ENCODE data around the gene CDR2L.
A peak's percentile ranks its signal among the peaks of the same experiment; 100 is the strongest.
"Not testable (repeated sequence)": the region's sequence is repeated elsewhere in the genome, so short reads cannot be mapped to it uniquely, and the experiment has no call there.

The CDR2L gene

DNA sequence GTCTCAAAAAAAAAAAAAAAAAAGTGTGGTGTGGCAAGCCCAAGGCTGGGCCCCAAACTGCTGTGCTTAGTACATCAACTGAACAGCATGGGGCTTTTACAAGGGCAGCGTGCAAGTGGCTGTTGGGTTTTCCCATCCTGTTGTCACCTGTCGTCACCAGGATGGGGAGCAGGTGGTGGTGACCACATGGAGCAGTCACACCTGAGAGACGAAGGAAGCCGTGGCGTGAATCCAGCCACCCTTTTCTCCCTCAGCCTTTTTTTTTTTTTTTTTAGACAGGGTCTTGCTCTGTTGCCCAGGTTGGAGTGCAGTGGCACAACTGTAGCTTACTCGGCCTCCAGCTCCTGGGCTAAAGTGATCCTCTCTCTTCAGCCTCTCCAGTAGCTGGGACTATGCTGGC is 20.9 kb downstream of the CDR2L start:
- DNase-seq, result no peak

DNA sequence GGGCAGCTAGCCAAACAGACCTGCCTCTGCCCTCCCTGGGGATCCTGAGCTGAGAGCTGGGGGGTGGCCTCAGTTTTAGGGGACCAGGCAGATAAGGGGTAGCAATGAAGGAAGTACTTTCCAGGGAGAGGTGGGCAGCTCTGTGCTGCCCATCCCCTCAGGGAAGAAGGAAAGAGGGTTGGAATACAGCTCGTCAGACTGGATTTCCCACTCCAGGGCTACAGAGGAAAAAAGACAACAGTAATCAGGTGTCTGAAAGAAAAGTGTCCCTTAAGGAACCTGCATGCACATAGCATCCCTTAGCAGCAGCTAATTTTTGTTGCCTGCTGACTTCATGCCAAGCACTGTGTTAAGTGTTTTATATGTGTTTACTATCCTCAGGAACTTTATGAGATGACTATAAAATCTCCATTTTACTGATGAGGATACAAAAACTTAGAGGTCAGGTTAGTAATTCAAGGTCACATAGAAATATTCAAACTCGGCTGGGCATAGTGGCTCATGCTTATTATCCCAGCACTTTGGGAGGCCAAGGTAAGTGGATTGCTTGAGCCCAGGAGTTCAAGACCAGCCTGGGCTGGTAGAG is 21.8 kb downstream of the CDR2L start:
- no peak for DNase-seq

DNA sequence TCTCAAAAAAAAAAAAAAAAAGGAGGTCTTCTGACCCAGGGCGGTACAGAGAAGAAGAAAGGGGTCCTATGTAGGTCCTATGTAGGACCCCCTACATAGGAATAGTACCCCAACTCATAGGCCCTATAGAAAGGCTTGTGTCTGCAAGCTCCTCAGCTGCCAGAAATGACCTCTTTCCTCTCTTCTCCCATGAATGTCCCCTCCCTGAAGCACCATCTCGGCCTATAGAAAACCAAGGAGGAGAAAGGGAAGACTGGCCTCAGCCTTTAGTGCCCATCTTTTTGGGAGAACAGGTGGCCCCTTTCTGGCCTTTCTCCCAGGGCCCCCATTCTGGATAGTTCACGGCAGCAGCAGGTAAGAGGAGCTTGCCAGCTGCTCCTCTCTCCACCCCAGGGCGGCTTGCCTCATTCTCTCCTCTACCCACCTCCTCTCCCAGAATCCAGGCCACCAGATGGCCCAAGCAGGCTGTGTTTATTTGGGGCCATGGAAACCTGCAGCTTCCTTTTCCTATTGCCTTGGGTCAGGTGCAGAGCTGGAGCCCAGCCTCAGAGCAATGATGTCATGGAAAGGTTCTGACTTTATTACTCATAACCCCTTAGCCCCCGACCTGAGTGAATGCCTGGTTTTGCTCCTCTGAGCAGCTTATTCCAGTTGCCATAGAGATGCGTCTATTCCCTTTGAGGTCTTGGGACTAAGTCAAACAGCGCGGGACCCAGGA is 23.4 kb downstream of the CDR2L start:
- DNase-seq, result peak in 3 of 56 donors; percentile 21 to 29 (median 24)

DNA sequence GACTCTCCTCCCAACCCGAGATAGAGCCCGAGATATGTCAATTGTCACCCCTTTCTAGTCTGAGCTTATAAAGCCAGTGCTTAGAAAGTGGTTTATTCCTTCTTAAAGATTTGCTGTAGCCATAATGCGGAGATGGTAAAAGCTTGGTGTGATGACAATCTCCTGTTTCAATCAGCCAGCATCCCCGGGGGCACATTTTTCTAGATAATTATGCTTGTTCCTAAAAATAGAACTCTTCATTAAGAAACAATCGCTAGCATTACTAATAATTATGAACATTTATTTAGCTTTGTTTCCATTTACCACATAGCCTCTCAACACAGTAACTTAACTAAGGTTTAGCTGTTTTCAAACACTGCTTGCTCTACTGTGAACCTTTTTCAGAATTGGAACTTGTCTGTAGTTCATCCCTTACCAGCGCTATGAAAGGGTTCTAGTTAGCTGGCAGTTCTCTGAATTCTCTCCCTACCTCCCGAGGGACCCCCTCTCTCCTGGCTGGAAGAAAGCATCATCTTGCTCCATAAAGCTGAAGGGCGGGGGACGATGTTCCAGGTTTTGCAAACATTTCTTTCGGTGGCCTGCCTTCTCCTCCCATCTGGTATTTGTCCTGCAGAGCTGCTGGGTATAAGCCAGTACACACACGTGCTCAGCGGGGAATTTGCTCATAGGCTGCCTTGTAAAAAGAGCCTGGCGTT is 24.1 kb downstream of the CDR2L start:
- DNase-seq, result peak in 37 of 56 donors; percentile 14 to 72 (median 44)

DNA sequence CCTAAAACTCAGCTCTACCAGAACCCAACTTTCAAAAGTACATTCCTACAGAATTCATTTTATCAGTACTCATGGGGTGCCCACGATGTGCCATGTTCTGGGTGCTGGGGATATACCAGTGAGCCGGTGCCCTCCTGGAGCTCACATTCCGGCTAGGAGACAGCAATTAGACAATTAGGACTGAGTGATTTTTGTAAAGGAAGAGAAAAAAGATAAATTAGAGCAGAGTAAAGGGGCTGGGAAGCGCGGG is 24.6 kb downstream of the CDR2L start:
- DNase-seq, result peak in 4 of 56 donors; percentile 41 to 57 (median 52)

DNA sequence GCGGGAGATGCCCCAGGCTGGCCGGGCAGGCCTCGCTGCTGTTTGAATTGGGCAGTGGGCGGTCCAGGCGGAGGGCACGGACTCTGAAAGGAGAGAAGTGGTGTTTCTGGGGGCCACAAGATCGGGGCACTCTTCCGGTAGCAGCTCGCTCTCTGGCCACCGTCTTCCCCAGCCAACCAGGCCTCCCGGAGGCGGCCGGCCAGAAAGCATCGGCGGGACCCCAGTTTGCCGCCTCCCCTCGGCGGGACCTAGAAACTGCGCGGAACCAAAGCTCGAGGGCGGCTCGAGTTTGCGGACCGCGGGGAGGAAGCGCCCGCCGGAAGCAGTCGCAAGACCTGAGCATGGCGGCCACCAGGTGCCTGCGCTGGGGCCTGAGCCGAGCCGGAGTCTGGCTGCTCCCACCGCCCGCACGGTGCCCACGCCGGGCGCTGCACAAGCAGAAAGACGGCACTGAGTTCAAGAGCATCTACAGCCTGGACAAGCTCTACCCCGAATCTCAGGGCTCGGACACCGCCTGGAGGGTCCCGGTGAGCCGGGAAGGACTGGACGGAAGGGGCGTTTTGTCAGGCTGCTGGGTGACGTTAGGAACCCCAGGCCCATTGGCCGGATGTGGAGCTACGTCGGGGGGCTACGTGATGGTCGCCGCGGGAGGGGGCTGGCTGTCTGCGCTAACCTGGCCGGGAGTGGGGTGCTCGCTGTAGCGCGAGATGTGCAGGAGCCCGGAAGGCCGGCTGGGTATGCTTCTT is 25.1 kb downstream of the CDR2L start, which contains the start of gene MRPL58:
MRPL58 (plus strand) TSS at position 325 of the 746 bp plus-strand sequence; CDS start at position 342, 17 bp downstream.
- DNase-seq, result peak in 54 of 56 donors; percentile 28 to 92 (median 79)

DNA sequence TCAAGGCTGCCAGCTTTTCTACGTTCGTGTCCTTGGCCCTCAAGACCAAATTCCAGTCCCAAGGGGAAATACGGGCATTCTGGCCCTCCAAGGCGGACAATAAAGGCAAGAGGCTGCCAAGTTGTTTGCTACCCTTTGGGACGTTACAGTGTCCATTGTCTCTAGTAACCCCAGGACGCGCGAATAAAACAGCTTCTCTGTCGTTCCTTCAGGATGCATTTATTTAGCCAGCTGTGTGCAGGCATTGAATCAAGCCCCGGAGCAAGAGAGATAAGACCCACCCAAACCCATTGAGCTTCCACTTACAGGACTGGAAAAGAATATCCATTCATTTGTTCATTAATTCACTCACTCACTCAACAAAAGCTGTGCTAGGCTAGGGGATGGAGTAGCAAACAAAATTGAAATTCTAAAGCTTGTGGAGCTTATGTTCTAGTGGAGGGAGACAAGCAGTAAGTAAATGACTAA is 25.7 kb downstream of the CDR2L start:
- DNase-seq, result no peak

DNA sequence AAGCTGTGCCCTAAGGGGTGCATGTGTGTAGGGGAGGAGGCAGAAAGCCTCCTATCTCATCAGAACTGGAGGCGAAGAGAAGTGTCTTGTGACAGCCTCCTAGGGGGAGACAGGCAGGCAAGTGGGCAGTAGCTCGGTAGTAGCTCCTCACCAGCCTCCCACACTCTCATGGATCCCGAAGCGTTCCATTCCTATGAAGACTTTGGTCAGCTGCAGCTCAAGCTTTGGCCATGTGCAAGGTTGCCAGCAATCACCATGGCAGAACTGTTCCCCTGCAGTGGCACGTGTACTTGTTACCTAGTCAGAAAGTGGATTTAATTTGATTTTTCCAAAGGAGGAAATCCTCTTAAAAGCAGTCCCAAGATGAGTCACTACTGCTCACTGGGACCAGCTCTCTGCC is 31.7 kb downstream of the CDR2L start:
- DNase-seq, result peak in 4 of 56 donors; percentile 11 to 23 (median 15)

DNA sequence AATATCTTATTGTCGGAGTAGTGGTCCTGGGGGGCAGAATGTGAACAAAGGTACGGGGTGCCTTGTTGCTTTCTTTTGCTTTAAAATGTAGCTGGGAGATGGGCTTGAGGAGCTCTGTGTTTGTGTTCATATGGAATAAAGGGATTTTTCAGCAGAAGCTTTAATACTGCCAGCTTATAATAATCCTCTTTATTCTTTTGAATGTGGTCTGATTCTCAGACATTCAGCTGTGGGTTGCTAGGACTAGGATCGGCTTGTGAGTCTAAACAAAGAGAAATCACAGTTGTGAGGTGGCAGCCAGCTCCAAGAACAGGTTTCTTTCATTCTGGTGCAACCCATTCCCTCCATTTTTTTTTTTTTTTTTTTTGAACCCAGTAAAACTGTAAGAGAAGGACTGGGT is 32.3 kb downstream of the CDR2L start:
- DNase-seq, result peak in 2 of 56 donors; percentile 18 to 25

DNA sequence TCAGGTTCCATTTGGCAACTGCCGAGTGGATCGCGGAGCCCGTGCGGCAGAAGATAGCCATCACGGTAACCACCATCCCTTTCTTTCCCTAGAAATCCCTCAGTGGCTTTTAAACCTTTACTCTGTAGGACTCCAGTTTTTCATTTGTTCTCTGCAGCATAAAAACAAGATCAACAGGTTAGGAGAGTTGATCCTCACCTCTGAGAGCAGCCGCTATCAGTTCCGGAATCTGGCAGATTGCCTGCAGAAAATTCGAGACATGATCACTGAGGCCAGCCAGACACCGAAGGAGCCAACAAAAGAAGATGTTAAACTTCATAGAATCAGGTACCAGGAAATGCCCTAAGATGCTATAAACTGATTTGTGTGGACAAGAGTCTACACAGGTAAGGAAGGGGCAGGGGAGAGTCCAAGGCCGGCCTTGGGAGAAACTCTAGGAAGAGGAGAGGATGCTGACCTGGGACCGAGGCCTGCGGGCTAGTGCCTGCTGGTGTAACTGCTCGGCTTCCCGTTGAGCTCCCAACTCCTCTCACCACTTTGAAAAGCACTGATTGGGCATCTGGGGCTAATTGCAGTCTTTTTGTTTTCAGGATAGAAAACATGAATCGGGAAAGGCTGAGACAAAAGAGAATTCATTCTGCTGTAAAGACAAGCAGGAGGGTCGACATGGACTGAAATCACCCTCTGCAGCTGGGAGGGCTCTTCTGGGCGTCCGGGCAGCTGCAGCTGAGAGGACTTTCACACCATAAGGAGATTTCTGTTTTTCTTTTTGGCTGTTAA is 33.1 kb downstream of the CDR2L start:
- peak in 22 of 56 donors; percentile 15 to 75 (median 44) for DNase-seq

DNA sequence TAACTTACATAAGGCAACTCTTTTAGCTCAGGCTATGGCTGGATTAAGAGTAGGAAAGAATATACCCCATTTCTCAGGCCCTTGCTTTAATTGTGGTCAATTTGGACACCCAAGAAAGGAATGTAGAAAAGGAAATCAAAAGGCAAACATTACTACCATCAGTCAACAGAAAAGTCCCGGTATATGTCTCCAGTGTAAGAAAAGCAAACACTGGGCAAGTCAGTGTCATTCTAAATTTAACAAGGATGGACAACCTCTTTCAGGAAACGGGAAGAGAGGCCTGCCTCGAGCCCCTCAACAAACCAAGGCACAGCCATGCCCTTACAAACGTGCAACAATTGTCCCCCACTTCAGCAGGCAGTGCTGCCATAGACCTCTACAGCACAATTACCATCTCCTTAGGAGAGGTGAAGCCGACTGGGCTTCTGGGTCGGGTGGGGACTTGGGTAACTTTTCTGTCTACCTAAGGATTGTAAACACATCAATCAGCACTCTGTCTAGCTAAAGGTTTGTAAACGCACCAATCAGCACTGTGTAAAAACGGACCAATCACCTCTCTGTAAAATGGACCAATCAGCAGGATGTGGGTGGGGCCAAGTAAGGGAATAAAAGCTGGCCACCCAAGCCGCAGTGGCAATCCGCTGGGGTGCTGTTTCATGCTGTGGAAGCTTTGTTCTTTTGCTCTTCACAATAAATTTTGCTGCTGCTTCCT is 37.4 kb downstream of the CDR2L start:
- no peak for DNase-seq

DNA sequence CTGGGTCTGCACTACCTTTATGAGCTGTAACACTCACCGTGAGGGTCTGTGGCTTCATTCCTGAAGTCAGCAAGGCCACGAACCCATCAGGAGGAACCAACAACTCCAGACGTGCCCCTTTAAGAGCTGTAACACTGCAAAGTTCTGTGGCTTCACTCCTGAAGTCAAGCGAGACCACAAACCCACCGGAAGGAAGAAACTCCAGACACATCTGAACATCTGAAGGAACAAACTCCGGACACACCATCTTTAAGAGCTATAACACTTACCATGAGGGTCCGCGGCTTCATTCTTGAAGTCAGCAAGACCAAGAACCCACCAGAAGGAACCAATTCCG is 37.9 kb downstream of the CDR2L start:
- not testable (repeated sequence) for DNase-seq

DNA sequence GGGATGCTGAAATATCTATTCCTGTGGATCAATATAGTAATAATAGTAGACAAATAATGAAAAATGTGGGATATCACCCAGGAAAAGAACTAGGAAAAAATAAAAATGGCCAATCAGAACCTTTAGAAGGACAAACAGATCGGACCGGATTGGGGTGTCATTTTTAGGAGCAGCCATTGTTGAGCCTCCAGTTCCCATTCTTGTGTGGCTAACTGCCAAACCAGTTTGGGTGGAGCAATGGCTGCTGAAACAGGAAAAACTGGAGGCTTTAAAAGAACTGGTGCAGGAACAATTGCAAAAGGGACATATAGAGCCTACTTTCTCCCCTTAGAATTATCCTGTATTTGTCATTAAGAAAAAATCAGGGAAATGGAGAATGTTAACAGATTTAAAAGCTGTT is 39.2 kb downstream of the CDR2L start:
- DNase-seq, result not testable (repeated sequence)

DNA sequence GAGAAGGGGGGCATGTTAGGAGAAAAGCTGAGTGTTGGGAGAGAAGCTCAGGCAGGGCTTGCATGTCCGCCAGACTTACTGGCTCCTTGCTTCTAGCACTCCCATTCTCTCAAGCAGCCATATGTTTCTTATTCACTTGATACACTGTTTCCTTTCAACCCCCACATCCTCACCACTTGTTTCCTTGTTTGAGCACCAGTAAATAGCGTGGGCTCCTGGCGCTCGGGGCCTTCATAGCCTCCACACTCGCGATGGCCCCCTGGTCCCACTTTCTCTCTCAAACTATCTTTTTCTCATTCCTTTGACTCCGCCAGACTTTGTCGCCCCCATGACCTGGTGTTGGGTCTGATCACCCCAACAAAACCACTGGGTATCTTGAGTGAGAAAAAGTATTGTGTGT is 42.7 kb downstream of the CDR2L start:
- no peak for DNase-seq

DNA sequence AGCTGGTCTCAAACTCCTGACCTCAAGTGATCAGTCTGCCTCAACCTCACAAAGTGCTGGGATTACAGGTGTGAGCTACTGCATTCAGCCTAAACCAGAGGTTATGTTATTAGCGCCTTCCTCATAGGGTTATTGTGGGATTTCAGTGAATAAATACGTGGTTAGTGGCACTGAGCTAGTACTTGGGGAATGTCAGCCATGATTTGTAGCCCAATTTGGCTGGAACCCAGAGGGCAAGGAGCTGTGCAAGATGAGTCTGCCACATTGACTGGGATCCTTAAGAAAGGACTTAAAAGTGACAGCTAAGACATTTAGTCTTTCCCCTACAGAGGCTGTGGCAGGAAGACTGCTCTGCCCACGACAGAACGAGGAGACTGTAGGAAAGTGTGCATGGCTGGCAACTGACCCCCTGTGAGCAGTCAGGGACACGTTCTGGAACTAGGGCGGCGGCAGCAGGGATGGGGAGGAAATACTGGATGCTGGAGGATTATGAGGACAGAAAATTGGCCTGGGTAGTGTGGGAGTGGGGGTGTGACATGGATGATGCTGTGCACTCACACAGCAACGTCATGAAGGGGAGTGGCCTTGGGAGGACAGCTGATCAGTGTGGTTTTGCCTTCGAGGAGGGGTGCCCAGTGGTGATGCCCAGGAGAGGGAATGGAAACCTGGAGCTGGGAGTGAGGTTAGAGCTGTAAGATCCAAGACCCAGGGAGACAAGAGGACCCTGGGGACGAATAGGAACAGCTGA is 44.7 kb downstream of the CDR2L start:
- peak in 53 of 56 donors; percentile 28 to 92 (median 78) for DNase-seq

DNA sequence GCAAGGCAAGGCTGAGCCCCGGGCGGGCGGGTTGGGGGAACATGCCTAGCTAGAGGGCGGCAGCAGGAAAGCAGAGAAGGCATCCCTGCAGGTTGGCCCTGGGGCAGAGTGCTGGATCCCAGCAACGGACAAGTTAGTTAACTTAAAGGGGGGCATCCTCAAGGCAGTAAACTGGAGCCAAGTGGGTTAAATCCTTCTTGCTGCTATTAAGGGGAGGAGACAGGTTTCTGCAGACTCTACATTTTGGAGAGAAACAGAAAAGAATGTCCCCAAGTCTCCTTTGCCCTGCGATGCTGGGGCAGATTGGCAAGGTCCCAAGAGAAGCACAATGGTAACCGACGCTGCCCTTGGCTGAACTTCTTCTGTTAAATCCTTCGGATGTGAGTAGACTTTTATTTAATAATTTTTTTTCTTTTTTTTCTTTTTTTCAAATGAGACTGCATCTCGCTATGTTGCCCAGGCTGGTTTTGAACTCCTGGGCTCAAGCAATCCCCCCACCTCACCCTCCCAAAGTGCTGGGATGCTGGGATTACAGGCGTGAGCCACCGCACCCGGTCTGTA is 45.4 kb downstream of the CDR2L start:
- peak in 3 of 56 donors; percentile 48 to 66 (median 64) for DNase-seq

DNA sequence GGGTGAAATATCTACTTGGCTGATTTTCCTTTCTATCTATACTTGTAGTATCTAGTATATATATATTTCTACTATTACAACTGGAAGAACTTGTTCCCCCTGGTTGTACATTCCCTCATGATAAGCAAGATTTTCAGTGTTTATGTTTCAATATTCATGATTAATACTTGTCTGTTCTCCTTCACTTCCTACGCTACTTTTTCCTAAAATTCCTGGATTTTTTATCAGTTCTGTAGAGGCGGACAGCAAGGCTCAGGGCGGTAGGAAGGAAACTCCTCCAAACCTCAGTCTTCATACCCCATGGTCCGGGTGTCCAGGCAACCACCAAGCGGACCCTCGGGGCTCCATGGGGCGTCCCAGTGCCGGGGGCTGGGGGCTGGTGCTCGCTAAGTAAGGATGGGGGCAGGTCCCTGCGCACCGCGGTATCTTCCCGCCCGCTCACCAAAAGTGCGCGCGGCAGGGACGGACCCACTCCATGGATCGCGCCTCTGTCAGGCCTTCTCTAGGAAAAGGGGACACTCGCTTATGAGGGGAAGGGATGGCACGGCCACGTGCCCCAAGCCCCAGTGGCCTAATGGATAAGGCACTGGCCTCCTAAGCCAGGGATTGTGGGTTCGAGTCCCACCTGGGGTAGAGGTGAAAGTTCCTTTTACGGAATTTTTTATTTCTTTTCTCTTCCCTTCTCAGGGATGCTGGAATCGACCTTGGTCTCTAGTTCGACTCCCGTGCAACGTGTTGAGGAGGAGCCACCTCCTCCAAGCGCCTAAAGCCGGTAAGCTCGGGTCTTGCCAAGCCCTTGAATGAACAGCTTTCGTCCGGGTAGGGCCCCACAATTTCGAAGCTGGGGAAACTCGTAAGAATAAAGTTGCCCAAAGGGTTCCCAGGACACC is 46.2 kb downstream of the CDR2L start:
- peak; percentile 37 to 95 (median 82) for DNase-seq
